CD4-positive, alpha-beta T cell treated with Interleukin-17A for 1 hour (primary cell): ENCODE data around the gene FCER1G.

Experiments
- DNase-seq: peaks from one replicate; pipeline ENCODE4 v3.0.0-alpha.2; 2020

FCER1G gene

DNA sequence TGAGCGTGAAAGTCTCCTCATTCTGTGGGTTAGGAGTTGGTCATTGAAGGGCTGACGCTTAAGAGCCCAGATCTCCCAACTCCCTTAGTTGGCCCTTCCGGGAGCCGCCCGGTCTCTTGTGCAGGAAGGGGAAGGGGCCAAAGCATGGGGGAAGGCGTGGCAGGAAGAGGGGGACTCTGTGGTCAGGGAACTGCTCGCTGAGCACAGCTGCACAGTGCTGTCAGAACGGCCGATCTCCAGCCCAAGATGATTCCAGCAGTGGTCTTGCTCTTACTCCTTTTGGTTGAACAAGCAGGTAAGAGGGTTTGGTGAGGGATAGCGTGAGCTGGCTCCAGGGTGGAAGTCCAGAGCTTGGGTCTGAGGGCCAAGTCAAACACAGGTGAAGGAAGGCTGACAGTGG lies at the start of gene FCER1G:
FCER1G (plus strand) TSS at position 220 of the 400 bp plus-strand sequence; CDS start at position 247, 27 bp downstream.
- DNase-seq: peak; percentile 21

DNA sequence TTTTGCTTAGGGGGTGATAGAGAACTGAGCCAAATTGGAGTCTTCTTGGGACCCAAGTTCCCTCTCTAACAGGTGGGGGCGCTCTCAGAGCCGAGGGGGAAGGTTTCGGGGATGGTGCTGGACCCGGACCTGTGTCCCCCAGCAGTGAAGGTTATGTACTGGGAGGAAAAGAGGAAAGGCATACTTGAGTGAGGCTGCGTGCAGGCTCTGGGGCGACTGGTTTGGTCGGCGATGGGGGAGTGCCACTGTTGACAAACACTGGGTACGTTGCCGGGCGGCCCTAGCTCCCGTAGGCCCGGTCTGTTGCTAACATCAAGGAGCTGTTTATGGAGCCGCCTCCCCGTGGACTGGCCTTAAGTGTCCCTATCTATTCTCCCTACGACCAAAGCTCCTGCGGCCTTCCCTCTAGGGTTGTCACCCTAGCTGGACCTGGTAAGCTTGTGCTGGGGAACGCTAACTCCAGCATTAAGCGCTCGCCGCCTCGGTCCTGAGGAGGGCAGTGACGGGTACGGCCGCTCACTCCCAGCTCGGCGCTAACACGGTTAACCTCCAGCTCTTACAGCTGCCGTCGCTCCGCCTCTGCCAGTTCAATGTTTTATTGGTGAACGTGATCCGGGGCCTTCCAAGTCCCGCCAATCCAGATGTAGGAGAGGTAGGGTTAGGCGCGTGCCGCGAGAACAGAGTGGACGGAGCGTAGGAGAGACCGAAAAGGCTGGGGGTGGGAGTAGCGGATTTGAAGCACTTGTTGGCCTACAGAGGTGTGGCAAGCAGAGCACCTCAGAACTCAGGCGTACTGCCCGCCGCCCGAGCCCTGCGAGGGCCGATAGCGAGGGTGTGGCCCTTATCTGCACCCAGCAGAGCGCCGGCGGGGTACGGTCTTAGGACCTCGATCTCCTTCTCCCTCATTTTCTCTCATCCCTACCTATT lies 49.1 kb upstream of the FCER1G start, which contains the start of gene PPOX:
PPOX (plus strand) TSS at position 685 of the 927 bp plus-strand sequence. CDS start 422 bp downstream, outside the sequence.
- DNase-seq: peak; percentile 97

DNA sequence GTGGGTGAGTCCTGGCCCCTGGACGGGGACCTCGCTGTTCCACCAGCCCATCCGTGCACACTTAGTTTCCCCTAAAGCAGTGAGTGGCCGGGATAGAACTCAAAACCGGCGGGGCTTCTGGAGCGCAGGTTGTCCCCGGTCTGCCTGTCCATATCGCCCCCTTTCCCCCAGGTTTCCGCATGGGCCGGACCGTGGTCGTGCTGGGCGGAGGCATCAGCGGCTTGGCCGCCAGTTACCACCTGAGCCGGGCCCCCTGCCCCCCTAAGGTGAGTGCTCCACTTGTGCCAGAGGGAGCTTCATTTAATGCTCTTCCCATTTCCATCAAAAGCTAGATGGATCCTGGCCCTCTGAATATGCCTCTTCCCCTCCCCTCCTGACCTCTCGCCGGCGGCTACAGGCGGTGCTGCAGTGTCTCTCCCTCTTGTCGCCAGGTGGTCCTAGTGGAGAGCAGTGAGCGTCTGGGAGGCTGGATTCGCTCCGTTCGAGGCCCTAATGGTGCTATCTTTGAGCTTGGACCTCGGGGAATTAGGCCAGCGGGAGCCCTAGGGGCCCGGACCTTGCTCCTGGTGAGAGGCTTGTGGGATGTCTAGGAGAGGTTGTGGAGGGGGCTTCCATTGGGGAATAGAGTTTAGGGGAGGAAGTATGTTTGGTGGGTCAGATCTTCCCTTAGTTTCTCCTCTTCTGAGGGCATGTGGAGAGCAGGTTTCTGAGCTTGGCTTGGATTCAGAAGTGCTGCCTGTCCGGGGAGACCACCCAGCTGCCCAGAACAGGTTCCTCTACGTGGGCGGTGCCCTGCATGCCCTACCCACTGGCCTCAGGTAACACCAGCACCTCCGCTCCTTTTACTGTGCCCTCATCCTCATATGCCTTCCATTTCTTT lies 48.2 kb upstream of the FCER1G start:
- no peak for DNase-seq

DNA sequence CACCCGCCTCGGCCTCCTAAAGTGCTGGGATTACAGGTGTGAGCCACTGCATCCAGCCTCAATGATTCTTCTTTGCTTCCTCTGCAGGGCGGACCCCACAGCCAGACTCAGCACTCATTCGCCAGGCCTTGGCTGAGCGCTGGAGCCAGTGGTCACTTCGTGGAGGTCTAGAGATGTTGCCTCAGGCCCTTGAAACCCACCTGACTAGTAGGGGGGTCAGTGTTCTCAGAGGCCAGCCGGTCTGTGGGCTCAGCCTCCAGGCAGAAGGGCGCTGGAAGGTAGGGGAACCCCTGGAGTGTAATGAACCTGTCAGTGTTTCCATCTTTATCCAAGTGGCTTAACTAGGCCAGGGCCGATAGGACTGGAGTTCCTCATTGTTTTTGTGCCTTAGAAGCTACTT lies 46.2 kb upstream of the FCER1G start:
- no peak for DNase-seq

DNA sequence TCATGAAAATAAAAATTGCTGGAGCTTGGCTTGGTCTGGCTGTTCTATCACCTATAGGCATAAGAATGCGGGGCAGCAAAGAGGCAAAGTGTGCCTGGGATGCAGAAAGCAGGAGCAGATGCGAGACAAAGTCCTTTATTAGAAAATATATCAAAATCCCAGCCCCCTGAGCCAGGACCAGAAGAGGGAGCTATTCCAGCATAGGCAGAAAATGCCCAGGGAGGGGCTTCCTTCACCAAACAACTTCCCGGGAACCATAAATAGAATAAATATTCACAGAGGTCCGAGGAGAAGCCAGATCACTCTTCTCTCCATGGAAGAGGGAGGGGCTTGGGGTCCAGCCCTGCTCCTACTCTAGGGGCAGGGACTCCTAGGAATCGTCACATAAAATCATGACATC lies 43.9 kb upstream of the FCER1G start:
- no peak for DNase-seq

DNA sequence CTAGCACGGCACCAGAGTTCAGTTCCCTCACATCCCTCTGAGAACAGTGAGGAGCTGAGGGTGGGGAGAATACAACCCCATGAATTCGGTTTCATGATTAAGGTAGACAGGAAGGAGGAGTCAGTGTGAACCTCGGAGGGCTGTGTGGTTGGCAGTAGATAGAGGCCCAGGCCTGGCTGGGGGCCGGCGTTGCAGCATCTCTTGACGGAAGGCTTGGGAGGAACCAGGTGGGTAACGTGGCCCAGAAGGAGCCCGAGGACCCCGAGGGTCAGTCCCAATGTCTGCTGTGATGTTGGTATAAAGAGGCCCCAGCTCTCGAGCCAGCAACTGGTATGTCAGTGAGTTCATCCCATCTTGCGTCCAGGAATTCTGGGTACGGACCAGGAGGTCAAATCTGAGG lies 43.4 kb upstream of the FCER1G start:
- DNase-seq: no peak

DNA sequence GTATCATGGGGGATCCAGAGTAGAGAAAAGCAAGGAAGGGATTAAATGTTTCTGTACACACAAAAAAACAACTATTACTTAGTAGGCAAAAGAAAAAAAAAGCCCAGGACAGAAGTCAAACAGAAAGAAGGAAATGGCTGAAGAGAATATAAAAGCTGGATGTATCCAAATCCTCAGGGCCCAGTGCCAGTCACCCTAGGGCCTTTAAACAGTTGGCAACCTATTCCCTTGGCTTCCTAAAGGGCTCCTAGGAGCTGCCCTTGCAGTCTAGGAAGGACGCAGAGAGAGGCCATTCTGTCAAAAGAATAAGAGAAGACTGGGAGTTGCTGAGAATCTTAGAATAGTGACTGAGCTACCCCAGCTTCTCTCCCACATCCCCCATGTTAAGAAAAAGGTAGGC lies 42.7 kb upstream of the FCER1G start:
- no peak for DNase-seq

DNA sequence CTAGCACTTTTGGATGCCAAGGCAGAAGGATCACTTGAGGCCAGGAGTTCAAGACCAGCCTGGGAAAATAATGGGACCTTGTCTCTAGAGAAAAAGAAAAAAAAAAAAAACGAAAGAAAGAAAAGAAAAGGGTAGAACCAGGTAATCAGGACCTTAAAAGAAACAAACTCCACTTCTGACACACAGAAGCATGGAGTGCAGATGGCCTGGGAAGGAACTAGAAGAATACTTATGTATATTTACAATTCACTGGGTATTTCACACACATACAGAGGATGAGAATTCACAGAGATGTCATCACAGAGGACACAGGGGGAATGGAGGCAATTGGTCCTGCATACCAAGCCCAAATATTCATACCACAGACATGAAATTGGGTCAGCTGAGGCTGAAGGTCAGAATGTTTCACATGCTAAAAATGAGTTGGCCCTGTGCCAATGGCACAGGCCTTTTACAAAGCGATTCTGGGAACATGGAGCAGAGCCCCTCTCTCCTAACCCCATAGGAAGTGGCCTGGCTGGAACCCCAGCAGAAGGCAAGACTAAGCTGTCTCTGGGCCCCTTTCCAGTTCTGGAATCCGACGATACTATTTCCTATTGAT lies 42.2 kb upstream of the FCER1G start:
- no peak for DNase-seq

DNA sequence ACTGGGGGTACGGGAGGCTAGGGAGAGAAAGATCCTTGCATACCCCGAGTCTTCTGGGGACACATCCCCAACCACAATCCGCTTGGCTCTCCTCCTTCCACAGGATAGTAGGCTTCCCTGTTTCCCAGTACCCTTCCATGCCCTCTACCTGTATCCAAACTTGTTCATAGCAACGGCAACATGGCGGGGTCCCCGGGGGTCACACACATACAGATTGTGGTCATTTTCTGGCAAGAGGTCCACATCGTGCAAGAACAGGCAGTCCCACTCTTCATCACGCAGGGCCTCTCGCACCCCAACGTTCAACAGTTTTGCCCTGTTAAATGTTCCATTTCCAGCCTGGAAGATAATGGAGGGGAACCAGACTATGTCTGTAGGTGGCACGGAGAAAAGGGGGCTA lies 41.4 kb upstream of the FCER1G start:
- DNase-seq: no peak

DNA sequence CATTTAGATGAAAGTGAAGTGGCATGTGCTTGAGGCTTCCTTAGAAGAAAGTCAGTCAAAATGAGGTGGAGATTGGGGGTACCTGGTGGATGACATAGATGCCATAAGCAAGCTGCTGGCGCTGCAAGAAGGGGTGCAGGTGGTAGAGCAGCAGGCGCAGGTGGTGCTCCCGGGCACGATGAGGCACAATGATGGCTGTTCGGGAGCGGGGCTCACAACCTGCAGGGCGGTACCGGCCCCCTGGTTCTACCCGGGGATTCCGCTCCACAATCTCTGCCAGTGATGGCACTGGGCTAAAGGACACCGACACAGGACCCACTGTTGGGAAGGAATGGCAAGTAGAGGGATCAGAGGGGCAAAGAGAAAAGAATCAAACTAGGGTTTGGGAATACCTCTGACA lies 40.2 kb upstream of the FCER1G start:
- DNase-seq: no peak

DNA sequence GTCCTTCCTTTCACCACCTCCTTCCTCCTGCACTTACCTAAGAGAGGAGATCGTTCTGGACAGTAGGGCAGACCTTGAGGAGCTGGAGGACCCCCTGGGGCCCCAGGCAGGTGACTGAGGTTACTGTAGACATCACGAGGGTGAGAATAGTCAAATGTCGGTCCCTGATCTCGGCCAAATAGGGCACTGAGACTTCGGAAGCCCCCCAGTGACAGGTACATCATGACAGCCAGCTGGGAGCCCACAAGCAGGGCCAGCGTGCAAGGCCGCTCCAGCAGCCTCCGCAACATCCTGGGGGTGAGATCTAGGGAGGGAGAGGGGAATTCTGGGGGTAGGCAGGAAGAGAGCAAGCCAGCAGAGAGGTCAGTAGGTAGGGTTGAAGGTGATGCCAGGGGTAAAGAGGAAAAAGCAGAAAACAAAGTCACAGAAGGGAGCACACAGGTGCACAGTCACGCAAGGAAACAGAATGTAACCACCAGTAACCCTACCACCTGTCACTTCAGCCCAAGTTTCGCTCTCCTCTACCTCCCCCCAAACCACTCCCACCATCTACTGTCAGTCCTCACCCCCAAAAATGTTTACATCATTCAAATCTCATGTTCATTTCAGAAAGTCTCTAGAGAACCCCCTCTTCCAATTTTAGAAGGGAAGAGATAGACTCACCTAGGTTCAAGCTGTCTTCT lies 39.2 kb upstream of the FCER1G start:
- no peak for DNase-seq

DNA sequence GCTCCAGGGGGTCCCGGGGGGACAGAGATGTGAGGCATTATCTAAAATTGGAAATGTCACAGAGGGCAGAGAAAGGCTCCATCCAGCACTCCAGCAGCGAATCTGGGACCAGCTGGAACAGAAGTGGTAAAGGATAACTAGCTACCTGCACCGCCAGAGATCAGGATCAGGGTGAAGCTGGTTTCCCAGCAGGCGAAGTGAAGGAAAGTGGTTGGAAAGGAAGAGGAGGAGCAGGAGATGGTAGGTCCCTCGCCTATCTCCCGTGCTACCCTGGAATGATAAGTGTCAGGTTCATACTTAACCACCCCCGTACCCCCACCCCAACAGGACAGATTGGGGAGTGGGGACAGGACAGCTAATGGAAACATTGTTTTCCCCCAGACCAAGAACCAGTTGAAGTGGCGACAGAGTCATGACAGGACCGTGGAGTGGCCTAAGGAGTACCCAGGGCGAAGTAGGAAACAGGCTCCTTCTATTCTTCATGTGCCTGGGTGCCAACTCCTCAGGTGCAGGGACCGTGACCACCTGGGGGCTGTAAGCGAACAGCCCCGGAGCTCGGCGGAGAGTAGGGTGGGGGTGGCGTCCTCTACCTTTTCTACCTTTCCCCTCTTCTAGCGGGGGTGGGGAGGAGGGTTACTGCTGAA lies 38.5 kb upstream of the FCER1G start:
- DNase-seq: no peak

DNA sequence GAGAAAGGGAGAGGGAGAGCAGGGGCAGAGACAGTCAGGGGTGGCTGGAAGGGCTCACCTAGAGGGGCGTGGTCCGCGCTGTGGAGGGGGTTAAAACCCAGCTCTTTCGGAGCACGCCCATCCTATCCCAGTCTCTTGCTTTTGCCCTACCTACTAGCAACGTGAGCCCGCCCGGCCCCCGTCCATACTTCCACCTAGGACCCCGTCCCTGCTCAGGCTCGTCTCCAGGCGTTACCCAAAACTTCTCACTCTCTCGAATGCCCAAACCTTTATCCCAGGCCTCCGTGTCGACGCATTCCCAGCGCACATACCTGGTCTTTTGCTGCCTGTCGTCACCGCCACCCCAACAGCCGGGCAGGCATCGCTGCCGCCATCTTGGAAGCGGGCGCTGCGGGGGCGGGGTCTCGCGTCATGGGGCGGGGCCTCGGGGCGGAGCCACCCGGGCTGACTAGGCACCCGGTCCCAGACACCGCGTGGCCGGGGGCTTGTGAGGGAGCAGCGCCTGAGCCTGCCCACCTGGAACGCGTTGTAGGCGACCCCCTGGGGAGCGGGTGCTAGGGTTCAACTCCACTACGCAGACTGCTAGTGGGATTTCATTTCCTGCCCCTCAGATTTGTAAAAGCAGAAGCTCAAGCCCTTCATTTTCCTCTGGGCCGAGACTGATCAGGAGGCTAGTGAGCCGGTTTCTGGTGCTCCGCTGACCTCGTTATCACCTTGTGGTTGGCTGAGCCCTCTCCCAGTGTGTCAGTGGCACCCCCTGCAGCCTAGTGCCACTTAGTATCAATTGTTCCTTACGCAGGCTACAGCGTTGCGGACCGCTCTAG lies 37.8 kb upstream of the FCER1G start, which contains the start of gene B4GALT3:
B4GALT3 (minus strand) TSS at position 396 of the 824 bp plus-strand sequence. CDS start 1,447 bp downstream, outside the sequence.
- peak; percentile 93 for DNase-seq

DNA sequence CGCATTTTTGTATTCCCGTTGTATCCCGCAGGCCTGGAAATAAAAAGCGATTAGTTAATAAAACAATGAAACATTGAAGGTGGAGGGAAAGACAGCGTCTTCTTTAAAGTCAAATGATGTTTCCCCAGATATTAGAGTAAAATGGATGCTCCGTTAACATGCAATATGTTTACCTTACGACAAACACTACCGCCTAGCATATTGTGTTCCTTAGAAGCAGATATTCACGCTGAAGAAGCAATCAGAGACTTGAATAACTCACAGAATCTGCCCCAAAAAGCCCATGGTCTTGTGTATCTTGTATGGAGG lies 37.2 kb upstream of the FCER1G start:
- no peak for DNase-seq

DNA sequence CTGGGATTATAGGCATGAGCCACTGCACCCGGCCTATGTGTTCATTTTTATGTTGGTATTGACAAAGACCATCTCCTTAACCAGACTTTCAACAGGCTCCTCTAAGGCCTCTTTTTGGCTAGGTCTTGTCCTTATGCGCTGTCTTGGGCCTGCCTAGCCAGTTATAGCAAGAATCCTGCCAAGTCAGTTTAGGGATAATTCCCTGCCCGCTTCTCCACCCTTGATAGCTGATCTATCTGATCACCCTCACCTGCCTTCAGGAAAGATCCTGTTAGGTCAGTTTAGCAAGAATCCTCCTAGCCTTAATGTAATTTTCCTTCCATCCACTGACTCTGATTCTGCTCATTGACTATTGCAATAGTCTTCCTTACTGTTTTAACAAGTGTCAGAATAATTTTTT lies 35.4 kb upstream of the FCER1G start:
- DNase-seq: no peak

DNA sequence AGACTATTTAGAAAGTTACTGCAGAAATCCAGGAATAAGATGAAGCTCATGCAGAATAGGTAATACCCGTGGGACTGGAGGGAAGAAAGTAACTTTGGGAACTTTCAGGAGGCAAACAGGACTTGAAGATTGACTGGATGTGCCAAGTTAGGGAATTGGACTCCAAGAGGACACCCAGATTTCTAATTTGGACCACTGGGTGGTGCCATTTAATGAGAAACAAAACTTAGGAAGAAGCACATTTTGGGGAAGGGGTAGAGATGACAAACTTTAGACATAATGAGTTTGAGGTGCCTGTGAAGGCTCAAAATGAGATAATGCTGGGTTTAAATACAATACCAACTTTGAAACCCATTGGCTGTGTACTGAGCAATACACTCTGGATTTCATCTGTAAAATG lies 34.5 kb upstream of the FCER1G start:
- DNase-seq: peak; percentile 47

DNA sequence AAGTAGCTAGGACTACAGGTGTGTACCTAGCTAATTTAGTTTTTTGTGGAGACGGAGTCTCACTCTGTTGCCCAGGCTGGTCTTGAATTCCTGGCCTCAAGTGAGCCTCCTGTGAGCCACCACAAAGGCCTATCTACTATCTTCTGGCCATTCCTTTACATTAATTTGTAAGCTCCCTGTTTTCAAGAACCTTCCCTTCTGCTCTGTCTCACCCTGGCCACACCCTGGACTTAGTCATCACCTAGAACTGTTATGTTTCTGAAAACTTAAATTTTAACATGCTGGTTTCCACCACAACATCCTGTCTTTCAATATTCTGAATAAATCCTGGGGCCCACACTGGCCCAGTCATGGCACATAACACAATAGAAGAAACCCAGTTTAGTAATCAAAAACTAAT lies 32.9 kb upstream of the FCER1G start:
- DNase-seq: peak; percentile 82

DNA sequence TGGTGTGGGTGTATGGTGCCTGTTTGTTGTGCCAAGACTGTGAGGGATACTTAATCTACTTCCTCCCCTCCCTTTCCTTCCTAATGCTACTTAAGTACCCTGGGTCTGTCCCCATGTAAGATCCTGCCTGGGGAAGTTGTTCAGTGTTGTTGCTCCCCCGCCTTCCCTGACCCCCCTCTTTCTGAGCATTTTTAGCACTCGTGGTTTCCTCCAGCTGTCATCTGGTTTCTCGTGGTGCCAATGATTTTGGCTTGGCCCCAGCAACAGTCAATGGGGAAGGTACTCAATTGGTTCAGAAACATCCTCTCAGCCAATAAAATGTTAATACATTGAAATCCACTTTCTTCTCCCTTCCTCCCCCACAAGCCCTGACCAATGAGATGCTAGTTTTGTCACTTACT lies 29.8 kb upstream of the FCER1G start:
- peak; percentile 94 for DNase-seq

DNA sequence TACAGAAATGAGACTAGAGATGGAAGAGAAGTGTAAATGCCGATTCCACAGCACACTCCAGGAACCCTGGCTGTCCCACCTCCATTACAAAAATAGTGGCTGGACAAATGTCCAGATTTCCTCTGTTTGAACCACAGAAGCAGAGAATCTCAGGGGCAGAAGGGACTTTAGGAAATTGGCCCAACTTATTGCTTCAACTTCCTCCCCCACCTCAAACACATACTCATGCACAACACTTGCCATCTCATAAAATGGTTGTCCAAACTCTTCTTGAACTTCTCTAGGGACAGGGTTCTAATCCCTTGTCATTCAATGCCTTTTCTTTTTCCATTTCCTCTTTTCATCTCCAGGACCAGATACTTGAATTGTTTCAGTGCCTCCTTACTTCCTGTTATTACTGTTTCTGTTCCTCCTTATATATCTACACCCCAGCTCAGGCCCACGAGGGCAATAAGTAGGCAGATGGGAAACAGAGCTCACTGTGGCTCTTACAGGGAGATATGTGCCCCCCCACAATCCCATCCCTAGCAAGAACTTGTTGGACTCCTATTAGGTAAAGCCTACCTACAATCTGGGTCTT lies 29.3 kb upstream of the FCER1G start:
- DNase-seq: peak; percentile 40

DNA sequence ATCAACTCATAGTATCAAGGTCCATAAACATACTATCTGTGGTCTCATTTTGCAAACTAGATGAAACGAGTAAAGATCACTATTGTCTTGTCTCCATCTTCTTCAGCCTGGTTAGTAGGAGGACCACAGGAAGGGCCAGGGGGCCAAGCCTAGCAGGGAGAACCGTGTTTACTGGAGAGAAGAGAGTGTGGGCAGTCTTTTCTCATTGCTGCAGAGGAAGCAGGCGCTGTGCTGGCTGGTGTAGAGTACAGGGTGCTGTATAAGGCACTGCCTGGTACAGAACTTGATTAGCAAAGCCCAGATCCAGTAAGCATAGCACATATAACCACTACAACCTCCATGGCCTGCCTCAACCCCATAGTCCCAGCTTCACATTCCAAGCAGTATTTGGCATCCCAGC lies 27.8 kb upstream of the FCER1G start:
- no peak for DNase-seq

DNA sequence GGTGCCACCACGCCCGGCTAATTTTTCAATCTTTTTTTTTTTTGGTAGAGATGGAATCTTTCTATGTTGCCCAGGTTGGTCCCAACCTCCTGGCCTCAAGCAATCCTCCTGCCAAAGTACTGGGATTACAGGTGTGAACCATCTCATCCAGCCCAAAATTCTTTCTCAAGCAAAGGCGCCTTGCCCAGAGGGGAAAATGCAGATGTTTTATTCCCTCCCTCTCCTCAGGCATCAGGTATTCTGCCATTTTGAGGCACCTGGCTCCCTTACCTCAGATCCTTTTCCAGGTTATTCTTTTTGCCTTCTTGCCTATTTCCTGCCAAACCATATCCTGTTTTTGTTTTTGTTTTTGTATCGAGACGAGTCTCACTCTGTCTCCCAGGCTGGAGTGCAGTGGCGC lies 26.7 kb upstream of the FCER1G start:
- DNase-seq: no peak
